ENCODE measurements around the gene CMTM1. TPM values are rescaled to one million over a fixed set of nuclear protein-coding genes. Genes with fewer than 3 reads are reported as not detected.
"Not testable (repeated sequence)": the region's sequence is repeated elsewhere in the genome, so short reads cannot be mapped to it uniquely, and the experiment has no call there.

Gene CMTM1
- total RNA-seq, 1 donor from 2014 or later = 8.4 TPM

GRCh38 chr16:66623755-66624154 lies 57.5 kb downstream of the CMTM1 start:
- Histone ChIP-seq H3K36me3 (peaks cover 4% of the 10 kb centered on the region), H3K27ac (no peak overlapping the region), H3K27me3 (no peaks in the 10 kb centered on the region), H3K4me1 (no peaks in the 10 kb centered on the region), H3K4me3 (no peak overlapping the region), H3K9me3 (no peaks in the 10 kb centered on the region)
- intact Hi-C loops (cut with DNase I) = no loop called here
- no peak for DNase-seq
- no peak for ATAC-seq
- no peak for TF ChIP-seq CTCF (IDR thresholded peaks at IDR 0.05)

GRCh38 chr16:66627611-66628378 lies 61.6 kb downstream of the CMTM1 start:
- ATAC-seq; H3K9me3 ChIP-seq; intact Hi-C loops (cut with DNase I); H3K4me3 ChIP-seq; H3K27me3 ChIP-seq; H3K27ac ChIP-seq; H3K36me3 ChIP-seq; H3K4me1 ChIP-seq; DNase-seq: not testable (repeated sequence)

Other genes with a start within 250 kb of the CMTM1 start
- 144 TPM for gene CDH5, start 199.7 kb upstream of the CMTM1 start, total RNA-seq
- 0.87 TPM for gene BEAN1, start 139.1 kb upstream of the CMTM1 start, total RNA-seq
- 36.1 TPM for gene TK2, start 16.3 kb upstream of the CMTM1 start, total RNA-seq
- 57.6 TPM for gene CKLF, start 13.9 kb upstream of the CMTM1 start, total RNA-seq
- gene CMTM2, start 13.0 kb downstream of the CMTM1 start, total RNA-seq = 3.1 TPM
- 38.1 TPM for gene CMTM3, start 38.3 kb downstream of the CMTM1 start, total RNA-seq
- 58.0 TPM for gene CMTM4, start 130.3 kb downstream of the CMTM1 start, total RNA-seq
- gene DYNC1LI2, start 185.2 kb downstream of the CMTM1 start, total RNA-seq = 122 TPM
- gene TERB1, start 235.1 kb downstream of the CMTM1 start, total RNA-seq = 0.26 TPM

Measured in upper lobe of right lung (tissue), 1 donor.